ENCODE results near the gene ABI3BP. TPM values are rescaled to one million over a fixed set of nuclear protein-coding genes. Genes with fewer than 3 reads are reported as not detected.

Gene ABI3BP
- total RNA-seq, 6 donors from 2014 or later, result 46.1 to 130 (median 101) TPM

- Histone ChIP-seq H3K4me1 (peaks cover 5 to 17% (median 8%) of the 10 kb centered on the region in 4 donors), H3K4me3 (no peak overlapping the region), H3K27me3 (no peaks in the 10 kb centered on the region), H3K27ac (peak overlapping the region in 1 of 4 donors; percentile 23), H3K36me3 (peaks cover 13 to 61% (median 20%) of the 10 kb centered on the region in 4 donors), H3K9me3 (no peaks in the 10 kb centered on the region)
- ATAC-seq (ENCODE audit: low FRiP score in 2 of 2) (no peak), DNase-seq (no peak)
- TF ChIP-seq POLR2AphosphoS5 (IDR thresholded peaks at IDR 0.05) (no peak), POLR2A (IDR thresholded peaks at IDR 0.05) (no peak), EP300 (IDR thresholded peaks at IDR 0.05) (no peak), CTCF (IDR thresholded peaks at IDR 0.05) (no peak)
- 92 to 96% methylated on average over 4 of the region's 4 CpGs for WGBS, 2 donors
Measured at GRCh38 chr3:100717637-100718487, 275.4 kb downstream of the ABI3BP start.

GRCh38 chr3:100717063-100717462 lies 276.2 kb downstream of the ABI3BP start:
- ATAC-seq (ENCODE audit: low FRiP score in 2 of 2), result no peak
- no peak for DNase-seq
- Histone ChIP-seq H3K27ac (no peak overlapping the region), H3K36me3 (peaks cover 13 to 55% (median 20%) of the 10 kb centered on the region in 4 donors), H3K9me3 (no peaks in the 10 kb centered on the region), H3K27me3 (no peaks in the 10 kb centered on the region), H3K4me1 (peaks cover 9 to 21% (median 11%) of the 10 kb centered on the region in 4 donors), H3K4me3 (no peak overlapping the region)
- WGBS, 2 donors, result 83 to 87% methylated on average over 2 of the region's 2 CpGs
- TF ChIP-seq CTCF (IDR thresholded peaks at IDR 0.05) (no peak), EP300 (IDR thresholded peaks at IDR 0.05) (no peak), POLR2AphosphoS5 (IDR thresholded peaks at IDR 0.05) (no peak)

- no peak overlapping the region for H3K4me3 ChIP-seq
- TF ChIP-seq EP300 (IDR thresholded peaks at IDR 0.05) (no peak), POLR2A (IDR thresholded peaks at IDR 0.05) (no peak), POLR2AphosphoS5 (IDR thresholded peaks at IDR 0.05) (no peak), CTCF (IDR thresholded peaks at IDR 0.05) (no peak)
- no peak overlapping the region for H3K27ac ChIP-seq
- DNase-seq (no peak), ATAC-seq (ENCODE audit: low FRiP score in 2 of 2) (no peak)
- H3K27me3 ChIP-seq, result no peaks in the 10 kb centered on the region
- H3K36me3 ChIP-seq, result peaks cover 6 to 36% (median 9%) of the 10 kb centered on the region in 4 donors
- H3K4me1 ChIP-seq, result peaks cover 24 to 40% (median 28%) of the 10 kb centered on the region in 4 donors
- no peaks in the 10 kb centered on the region for H3K9me3 ChIP-seq
Measured at GRCh38 chr3:100715176-100715575, 278.0 kb downstream of the ABI3BP start.

DNA sequence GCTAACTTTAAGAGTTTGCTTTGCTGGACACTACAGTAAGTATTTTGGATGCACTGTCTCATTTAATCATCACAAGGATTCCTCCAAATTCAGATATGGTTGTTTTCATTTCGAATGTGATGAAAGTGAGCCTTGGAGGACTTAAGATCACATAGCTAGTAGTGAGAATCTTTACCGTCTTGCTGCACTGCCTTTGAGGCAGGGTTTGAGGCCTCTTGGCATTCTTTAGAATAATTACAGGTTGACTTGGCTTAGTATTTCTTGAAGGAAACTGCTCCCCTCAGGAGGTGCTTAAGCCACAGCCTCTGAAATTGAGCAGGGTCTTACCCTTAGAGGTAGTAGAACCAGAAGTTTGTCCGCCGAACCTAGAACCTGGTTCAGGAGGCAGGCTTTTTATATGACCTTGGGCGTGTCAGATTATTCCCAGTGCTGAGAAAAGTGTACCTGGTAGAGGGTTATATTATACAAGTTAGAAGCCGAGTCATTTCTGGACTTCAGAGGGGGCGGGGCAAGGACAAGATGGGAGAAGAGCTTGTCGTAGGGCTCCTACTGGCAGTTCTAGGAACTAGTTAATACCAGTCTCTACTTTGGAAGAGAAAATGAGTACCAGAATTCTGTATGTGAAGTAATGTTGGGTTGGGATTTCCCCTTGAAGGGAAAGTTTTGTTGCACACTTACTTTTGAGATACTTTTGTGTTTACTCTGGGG lies 282.8 kb downstream of the ABI3BP start:
- Histone ChIP-seq H3K27ac (peak overlapping the region; percentile 93 to 99 (median 95)), H3K9me3 (no peaks in the 10 kb centered on the region), H3K36me3 (peaks cover 6 to 17% (median 7%) of the 10 kb centered on the region in 4 donors), H3K4me1 (peaks cover 15 to 37% (median 24%) of the 10 kb centered on the region in 4 donors), H3K27me3 (no peaks in the 10 kb centered on the region), H3K4me3 (peak overlapping the region; percentile 73 to 84 (median 80))
- DNase-seq (peak in 1 of 2 donors; percentile 29), ATAC-seq (ENCODE audit: low FRiP score in 2 of 2) (peak in 1 of 2 donors; percentile 30)
- 37 to 39% methylated on average over 8 of the region's 8 CpGs for WGBS, 2 donors
- TF ChIP-seq EP300 (IDR thresholded peaks at IDR 0.05) (no peak), CTCF (IDR thresholded peaks at IDR 0.05) (peak in 1 of 6 experiments; percentile 8)

All from upper lobe of left lung (tissue), 6 donors.